Fibroblast of skin of right quadriceps (primary cell): ENCODE results near the gene THBD.

ENCODE experiments used
- DNase-seq: peaks from one replicate; pipeline ENCODE4 v3.0.0-alpha.2; 2013

THBD gene, protein sequence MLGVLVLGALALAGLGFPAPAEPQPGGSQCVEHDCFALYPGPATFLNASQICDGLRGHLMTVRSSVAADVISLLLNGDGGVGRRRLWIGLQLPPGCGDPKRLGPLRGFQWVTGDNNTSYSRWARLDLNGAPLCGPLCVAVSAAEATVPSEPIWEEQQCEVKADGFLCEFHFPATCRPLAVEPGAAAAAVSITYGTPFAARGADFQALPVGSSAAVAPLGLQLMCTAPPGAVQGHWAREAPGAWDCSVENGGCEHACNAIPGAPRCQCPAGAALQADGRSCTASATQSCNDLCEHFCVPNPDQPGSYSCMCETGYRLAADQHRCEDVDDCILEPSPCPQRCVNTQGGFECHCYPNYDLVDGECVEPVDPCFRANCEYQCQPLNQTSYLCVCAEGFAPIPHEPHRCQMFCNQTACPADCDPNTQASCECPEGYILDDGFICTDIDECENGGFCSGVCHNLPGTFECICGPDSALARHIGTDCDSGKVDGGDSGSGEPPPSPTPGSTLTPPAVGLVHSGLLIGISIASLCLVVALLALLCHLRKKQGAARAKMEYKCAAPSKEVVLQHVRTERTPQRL

DNA sequence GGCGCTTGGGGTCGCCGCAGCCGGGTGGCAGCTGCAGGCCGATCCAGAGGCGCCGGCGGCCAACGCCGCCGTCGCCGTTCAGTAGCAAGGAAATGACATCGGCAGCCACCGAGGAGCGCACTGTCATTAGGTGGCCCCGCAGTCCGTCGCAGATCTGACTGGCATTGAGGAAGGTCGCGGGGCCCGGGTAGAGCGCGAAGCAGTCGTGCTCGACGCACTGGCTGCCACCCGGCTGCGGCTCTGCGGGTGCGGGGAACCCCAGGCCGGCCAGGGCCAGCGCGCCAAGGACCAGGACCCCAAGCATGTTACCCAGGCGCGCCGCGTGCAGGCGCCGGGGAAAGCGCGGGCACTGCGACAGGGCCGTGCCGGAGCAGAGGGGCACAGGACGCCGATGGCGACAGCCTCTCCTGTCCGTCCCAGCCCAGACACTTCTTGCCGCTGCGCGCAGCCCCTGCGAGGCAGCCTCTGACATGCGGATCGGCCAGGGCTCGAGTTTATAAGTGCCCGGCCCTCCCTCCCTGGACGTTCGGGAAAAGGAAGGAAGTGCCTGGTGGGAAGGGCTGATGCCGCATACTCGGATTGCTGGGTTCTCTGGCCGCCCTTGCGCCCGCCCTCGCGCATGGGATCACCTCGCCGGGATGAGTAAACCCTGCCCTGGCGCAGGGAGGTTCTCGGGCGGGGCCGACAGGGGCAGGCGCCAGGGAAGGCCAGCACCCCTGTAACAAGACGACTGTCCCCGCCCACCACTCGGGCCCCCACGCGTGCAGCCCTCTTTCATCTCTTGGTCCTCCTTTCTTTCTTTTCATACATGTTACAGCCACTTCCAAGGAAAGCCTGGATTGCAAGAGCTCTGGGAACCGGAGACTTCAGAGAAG, at the start of gene THBD:
TSS of gene THBD (minus strand) at position 472 of the 875 bp plus-strand sequence. CDS start at position 304, 168 bp downstream.
- DNase-seq = peak; percentile 29

DNA sequence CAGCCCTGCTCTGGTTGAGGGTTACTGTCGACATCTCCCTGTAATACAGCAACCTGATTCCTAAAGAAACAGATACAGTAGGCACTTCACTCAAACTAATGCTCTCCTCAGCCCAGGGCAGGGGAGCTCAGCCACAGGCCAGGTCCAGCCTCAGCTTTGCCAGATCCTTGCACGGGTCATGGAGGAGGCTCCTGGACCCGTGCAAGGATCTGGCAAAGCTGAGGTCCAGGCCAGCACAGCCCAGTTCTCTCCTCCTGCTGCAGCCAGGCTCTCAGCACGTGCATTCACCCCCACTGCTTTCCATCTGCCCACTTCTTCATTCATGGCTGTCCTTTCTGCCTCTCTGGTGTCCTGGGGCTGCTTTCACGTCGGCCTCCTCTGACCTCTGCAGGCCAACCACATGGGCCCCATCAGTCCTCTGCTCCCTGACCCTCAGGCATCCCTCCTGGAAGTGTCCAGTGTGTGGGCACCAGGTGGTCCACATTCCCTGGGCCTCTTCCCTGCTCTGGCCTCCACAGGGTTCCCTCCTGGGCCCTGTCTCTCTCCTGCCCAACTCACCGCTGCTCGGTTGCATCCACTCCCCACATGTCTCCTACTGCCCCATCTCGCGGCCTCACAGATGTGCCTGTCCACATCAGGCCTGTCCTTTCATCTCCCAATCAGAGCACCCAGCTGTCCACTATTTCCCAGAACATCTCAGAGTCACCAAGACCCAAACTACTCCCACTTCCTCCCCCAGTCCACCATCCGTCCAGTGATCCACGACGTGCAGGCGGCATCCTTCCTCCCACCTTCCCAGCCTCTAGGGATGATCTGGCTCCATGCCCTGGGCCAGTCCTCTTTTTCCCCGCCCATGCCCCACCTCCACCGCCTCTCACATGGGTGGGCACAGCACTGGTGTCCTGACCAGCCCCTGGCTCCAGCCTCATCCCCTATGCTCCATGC, 48.4 kb upstream of the THBD start:
- DNase-seq = no peak

DNA sequence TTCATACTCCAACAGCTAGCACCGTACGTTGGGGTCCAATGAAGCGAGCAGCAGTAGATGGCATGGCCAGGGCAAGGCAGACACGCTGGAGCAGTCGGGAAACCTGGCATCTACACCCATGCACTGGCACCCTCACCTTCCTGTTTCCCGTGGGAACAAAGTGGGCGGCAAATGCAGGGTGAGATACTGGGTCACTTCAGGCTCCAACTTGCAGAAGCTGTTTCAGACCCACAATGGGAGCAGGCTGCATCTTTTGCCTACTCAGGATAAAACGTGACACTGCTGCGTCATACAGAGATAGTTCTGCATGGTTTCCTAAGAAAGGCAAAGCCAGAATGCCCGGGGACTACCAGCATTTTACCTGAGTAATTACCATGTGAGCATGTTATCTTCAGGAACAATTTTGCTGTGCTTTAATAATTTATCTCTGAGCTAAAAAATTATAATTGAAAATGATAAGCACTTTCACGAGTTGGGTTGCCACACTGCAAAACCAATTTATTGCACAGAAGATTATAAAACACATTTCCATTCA, 47.6 kb upstream of the THBD start:
- no peak for DNase-seq

DNA sequence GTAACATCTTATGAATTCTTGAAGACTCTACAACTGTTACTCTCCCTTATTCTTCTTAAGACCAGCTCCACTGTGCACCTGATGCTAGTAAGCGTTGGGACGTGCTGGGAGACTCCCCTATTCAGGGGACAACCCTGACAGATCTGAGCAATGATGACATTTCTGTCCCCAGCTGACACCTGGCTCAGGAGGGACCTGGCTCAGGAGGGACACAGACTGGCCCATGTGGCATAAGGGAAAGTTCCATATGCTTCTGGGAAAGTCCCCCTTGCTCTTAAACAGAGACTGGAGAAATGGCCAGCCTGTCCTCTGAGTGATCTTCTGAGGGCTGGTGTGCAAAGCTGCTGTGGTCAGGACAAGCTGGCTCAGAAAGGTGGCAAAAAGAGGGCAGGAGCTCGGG, 46.6 kb upstream of the THBD start:
- DNase-seq = no peak

DNA sequence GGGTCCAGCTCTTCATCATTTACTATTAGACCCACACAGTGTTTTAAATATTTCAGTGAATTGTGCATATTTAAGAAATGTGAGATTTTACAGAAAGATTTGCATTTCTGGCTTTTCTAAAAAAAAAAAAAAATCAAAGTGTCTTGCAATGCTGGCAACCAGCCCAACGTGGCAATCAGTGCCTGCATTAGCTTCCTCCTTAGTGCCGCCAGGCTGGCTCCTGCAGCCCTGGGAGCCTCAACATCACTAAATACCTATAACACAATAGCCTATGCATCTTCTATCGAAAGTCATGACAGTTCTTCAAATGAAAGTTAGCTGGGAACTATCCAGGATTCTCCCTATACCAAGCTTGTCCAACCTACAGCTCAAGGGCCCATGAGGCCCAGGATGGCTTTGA, 46.0 kb upstream of the THBD start:
- no peak for DNase-seq

DNA sequence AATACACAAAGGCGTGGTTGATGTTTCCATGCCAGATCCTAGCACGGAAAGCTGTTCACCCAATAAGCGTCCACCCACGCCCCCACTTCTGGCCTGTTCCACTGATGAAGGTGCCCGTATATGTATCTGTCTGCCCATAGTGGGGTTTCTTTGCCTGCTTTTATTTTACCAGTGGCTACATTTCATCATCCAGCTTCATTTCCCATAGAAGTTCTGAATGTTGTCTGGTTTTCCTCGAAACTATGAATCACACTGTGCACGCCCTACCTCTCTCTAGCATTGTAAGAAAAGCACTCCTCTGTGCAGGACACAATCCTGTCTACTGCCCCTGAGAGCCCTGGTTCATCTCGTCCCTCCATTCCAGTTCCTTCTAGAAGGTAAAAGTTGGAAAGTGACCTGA, 45.5 kb upstream of the THBD start:
- DNase-seq = no peak

DNA sequence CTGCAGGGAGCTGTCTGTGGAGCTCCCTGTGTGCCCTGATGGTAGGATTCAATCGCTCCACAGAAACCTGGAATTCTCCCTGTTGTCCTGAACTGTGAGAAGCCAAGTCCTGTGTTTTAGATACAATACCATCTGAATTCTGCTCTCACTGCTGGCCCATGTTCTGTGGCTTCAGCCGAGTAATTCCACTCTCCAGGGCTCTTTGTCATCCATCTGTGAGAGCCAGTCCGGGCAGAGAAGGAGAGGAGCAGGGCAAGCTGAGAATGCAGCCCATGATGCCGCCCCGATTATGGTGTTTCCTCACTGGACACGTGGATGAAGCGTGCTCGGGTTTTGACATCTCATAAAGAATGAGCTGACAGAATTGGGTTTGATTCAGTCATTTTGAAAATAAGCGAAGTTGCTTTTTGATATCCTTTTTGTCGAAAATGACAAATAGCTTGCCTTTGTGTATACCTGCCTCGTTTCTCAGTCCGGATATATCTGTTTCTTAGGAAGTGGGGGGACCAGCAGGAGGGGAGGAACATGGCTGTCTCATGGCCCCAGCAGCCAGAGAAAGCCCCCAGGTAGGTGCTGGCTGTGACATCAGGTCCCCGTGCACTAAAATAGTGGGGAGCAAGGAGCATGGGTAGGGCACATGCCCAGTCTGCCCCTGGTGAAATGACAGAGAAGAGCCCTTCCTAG, 44.9 kb upstream of the THBD start:
- no peak for DNase-seq

DNA sequence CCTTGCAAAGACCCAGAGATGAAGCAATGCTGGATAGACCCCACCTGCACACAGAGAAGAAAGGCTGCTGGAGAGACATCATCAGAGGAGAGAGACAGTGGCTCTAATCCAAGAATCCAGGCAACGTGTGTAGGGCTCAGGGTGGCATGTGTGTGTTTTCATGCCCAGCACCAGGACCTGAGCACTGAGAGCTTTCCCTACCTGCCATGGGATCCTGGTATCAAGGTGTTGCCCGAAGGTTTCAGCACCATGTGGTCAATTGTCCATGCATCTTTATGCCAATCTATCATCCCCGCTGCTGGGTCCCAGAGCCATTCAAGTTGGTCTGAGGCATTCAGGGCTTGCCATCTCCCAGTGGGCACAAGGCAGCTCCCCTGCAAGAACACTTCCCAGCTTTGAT, 44.1 kb upstream of the THBD start:
- no peak for DNase-seq

DNA sequence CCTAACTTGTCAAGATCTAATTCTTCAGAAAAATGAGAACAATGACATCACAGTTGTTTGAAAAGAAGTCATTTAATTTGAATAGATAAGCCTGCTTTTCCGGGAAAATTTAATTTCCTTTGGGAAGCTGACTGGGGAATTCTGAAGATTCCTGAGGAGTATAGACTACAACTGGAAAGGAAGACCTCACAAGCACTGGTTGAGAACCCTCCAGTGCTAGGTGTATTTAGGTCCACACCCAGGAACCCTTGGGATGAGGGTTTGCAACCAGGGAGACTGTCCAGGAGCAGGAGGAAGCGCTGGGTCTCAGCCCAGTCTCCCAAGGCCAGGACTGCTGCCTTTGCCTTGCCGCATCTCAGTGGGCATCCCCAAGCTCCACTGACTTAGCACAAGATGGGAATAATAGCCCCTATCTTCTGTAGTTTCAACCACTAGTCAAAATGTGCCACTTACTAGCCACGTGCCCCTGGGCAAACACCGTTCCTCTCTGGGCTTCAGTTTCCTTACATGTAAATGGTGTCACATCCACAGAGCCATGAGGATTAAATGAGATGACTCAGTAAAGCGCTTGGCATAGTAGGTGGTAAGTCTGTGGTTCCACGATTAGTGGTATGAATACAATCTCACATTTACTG, 43.5 kb upstream of the THBD start:
- DNase-seq = no peak

DNA sequence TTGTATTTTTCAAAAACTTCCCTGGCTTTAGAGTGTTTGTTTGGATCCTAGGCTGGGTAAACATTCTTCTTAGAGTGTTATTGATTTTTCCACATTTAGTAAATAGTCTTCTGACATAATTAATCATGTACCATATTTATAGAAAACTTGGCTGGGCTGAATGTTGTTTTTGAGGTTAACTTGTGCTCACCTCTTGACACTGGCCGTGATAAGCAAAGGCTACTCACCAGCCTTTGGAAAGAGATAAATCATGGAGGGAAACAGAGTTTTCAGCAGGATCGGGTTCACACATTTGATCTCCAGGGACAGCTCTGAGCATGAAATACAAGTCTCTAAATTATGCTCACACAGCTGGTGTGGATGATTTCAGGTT, 42.9 kb upstream of the THBD start:
- no peak for DNase-seq

DNA sequence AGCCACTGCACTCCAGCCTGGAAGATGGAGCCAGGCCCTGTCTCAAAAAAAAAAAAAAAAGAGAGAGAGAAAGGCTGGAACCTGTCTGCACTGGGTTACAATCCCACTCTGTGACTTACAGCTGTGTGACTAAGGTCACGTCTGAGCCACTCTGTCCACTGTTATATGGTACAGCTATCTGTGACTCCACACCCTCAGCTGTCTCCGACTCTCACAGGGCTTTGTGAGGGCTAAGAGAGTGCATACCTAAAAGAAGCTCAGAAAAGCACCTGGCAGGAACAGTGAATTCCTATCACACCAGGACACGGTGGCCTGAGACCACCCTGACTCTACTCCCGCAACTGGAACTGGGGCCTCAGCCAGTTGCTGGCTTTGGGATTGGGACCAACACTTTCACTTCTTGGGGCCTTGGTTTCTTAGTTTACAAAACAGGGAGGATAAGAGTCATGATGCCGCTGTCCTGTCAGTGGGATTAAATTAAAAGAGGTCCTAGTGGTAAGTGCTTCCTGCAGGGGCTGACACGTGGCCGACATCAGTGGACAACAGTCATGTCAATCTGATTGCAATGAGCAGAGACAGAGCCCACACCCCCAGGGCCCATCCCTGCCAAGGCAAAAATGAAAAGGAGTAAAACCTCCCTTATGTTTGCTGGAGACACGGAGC, 42.4 kb upstream of the THBD start:
- no peak for DNase-seq

DNA sequence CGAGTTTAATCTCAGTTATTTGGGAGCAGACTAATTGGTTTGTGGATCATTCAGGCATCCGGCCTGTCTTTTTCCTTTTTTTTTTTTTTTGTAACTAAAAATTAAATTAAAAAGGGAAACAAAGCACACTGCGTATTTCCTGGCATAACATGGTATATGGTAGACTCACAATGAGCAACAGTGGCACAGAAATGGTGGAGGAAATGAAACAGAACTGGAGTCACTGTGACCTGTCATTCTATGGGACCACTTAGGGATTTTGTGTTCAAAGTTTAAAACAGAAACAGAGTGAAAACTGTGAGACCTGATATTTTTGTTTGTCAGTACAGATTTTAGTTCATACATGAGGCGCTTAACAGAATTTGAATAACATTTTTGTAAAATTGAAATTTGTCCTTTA, 41.4 kb upstream of the THBD start:
- DNase-seq = no peak

DNA sequence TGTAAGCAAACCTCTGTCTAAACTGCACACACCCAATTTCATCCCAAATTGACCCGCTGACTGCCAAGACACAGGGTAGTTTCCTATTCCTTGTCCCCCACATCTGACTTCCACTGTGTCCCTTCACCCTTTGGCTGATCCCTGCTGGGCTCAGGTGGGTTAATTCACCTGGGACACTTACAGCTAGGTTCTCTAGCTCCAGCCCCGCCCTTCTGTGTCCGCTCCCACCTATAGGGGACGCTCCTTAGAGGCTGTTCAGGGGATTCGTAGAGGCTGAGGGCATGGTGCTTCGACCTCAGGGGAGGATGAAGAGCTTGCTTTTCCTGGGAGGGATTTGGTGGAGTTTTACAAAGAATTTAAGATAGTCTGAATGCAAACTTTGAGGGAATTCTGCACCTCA, 40.7 kb upstream of the THBD start:
- no peak for DNase-seq

DNA sequence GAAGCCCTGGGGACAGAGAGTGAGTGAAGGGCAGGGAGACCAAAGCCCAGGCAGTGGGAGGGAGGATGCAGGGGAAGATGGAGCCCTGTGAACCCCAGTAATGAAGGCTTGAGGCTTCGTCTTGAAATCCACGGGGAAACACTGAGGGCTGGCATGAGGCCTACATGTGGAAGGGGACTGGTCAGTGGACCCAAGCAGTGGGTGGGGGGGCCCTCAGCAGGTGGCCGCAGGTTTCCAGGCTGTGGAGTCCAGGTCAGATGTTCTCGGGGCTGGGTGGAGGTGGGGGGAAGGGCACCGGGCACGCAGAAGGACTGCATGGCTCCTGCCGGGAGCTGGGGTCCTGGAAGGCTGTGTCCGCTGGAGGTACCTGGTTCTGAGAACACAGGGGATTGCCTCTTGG, 39.4 kb upstream of the THBD start:
- no peak for DNase-seq

DNA sequence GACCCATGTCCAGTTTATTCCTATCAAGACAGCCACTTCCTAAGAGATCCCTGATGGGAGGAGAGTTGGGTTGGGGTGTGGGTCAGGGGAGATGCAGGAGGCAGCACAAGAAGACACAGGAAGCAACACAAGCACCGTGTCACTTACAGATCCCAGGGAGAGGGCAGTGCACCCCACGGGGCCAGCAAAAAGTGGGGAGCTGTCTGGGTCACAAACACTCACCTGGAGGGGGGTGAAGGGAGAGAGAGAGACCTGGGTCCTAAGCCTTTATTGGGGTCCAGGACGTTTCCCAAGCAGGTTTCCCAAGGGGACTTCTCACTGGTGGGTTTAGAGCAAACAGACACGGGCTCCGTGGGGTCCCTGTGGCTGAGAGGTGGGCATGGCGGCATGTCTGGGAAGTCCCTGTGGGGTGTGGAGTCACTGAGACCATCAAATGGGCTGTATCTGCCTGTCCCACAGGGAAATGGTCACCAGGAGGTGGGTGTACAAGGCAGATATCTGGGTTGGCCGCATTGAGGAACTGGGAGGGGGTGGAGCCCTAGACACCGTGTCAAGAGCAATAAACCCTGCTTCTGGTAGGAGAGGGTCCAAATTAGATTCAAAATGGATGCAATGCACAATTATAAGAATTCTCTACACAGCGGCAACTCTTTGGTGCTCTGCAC, 38.2 kb upstream of the THBD start:
- DNase-seq = no peak

DNA sequence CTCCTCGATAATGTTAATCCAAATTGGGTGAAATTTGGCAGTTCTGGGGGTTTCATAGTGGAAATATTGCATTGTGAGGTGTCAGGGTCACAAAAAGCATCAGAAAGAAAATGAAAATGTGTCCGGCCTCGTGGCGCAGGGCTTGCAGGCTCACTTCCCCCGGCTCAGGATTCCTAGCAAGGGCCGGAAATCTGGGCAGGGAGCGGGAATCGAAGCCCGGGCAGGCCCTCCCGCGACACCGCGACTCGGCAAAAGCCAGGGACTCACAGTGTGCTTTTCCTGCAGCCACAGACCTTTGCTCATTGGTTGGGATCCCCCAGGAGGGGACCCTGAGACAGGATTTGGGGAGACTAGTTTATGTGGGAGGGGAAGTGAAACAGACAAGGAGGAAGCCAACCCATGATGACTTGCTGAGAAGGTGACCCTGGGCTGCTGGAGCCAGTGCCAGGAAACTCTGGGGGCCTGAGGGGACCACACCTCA, 37.5 kb upstream of the THBD start:
- no peak for DNase-seq

DNA sequence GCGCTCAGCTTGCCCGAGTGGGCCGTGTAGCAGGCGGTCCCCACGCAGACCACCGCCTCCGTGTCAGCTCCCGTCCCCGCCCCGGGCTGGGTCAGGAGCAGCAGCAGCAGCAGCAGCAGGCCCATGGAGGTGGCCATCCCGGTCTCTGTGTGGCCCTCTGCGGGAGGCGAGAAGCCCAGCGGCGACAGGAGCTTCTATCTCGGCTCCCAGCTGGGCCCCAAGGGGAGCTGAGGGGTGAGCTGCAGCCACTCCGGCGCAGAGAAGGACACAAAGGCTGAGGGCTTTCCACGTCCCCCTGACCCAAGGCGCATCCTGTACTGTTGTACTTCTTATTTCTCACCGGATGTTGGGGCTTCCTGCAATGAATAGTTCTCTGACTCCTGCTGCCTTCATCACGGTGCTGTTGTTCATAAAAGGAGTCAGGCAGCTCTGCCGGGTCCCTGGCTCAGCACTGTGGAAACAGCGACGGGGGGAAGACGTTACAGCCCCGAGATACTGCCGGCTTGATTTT, 36.6 kb upstream of the THBD start, which contains the start of gene CD93:
TSS of gene CD93 (minus strand) at position 269 of the 511 bp plus-strand sequence. CDS start at position 137, 132 bp downstream.
- peak; percentile 22 for DNase-seq

DNA sequence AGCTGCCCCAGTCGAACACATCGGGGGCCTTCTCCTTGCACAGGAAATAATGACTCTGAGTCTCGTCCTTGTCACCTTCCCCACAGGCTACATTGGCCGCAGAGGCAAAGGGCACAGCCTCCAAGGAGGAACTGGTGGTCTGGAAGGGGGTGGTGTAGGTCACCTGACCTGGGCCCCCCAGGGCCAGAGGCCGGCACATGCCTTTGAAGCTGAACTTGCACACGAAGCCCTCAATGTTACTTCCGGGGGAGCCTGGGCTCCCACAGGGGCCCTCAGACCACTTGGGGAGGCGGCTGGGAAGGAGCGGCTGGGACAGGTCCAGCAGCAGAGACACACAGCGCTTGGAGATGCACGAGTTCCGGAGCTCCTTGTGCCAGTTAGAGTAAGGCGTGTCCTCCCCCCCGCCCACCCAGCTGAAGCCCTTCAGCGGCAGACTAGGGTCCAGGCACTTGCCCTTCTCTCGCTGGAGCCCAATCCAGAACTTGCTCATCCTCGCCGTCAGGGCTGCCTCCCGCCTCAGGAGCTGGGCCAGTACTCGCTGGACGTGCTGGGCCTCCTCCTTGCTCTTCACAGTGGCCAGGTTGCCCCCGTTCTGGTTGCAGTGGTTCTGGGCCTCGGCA, 36.1 kb upstream of the THBD start:
- no peak for DNase-seq

DNA sequence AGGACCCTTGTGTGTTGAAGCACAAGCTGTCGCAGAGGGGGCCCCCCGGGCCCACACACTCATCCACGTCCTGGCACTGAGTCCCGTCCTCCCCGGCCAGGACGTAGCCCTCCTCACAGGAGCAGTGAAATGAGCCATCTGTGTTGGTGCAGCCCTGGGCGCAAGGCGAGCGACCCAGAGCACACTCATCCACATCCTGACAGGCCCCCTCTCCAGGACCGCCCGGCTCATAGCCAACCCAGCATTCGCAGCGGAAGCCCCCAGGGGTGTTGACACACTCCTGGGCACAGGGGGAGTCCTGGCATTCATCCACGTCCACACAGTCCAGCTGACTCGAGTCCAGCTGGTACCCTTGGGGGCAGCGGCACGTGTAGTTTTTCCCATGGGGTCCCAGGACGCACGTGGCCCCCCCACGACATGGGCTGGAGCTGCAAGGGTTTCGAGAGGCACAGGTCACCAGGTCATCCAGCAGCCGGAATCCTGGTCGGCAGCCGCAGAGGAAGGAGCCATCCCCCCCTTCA, 35.4 kb upstream of the THBD start:
- no peak for DNase-seq
